ENCODE data around the gene TMTC1. TPM values are rescaled to one million over a fixed set of nuclear protein-coding genes. Genes with fewer than 3 reads are reported as not detected.

Gene TMTC1
- total and polyA plus RNA-seq, 2 experiments from 2014 or later = 6.8 to 14.0 TPM

DNA sequence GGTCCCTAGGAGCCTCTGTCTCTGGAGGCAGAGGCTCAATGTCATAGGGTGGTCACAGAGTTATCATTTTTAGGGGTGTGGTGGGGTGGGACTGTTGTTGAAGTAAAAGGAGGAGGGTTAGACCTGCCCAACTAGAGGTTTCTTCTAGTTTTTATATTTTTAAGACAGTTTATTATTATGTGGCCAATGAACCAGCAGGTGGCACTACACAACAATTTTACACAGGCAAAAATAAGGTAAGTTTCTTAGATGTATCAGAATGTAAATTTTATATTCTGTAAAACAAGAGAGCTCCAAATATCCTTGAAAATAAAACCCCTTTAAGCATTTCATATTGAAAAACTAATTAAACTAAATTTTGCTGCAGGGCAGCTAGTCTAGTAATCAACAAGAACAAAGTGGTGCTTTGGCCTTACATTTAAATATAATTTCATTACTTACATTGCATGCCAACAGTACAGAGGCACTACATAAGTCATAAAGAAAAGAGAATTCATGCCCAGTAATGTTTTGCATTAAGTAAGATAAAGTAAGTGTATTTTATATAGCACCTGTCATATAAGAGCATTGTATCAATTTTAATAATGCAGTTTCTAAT, 264.1 kb downstream of the TMTC1 start:
- no peak overlapping the region for H3K4me3 ChIP-seq
- no peaks in the 10 kb centered on the region for H3K9me3 ChIP-seq (ENCODE audit: low read depth)
- DNase-seq (ENCODE audit: low spot score) = peak; percentile 60

GRCh38 chr12:29518407-29518806, 265.3 kb downstream of the TMTC1 start:
- Histone ChIP-seq H2AFZ (no peak overlapping the region), H3K79me2 (no peaks in the 10 kb centered on the region), H3K4me1 (ENCODE audit: insufficient read depth) (no peaks in the 10 kb centered on the region), H3K9me2 (replicated peaks; ENCODE audit: insufficient read depth) (no peaks in the 10 kb centered on the region), H3K27ac (no peak overlapping the region), H3K4me3 (no peak overlapping the region), H4K20me1 (ENCODE audit: insufficient read depth, poor library complexity, severe bottlenecking) (no peaks in the 10 kb centered on the region), H3K4me2 (no peak overlapping the region), H3K36me3 (replicated peaks; ENCODE audit: insufficient read depth, low read depth) (no peaks in the 10 kb centered on the region), H3K27me3 (no peaks in the 10 kb centered on the region), H3K9me3 (ENCODE audit: low read depth) (no peaks in the 10 kb centered on the region)
- 91% methylated on average over 2 of the region's 2 CpGs for WGBS (ENCODE audit: low lambda C conversion rate, missing lambda C conversion rate)
- DNase-seq (ENCODE audit: low spot score) = no peak
- TF ChIP-seq EZH2phosphoT487 (IDR thresholded peaks at IDR 0.05; ENCODE audit: low read depth, severe bottlenecking, unreplicated experiment) (no peak), EZH2 (IDR thresholded peaks at IDR 0.05; ENCODE audit: borderline replicate concordance) (no peak), CTCF (IDR thresholded peaks at IDR 0.05; ENCODE audit: poor library complexity) (no peak)

More for the DNA sequence above, 264.1 kb downstream of the TMTC1 start:
- H3K27me3 ChIP-seq = no peaks in the 10 kb centered on the region
- H3K4me2 ChIP-seq = no peak overlapping the region
- TF ChIP-seq CTCF (IDR thresholded peaks at IDR 0.05; ENCODE audit: poor library complexity) (peak; percentile 77), EZH2phosphoT487 (IDR thresholded peaks at IDR 0.05; ENCODE audit: low read depth, severe bottlenecking, unreplicated experiment) (no peak), EZH2 (IDR thresholded peaks at IDR 0.05; ENCODE audit: borderline replicate concordance) (no peak)
- H2AFZ ChIP-seq = no peak overlapping the region
- H3K4me1 ChIP-seq (ENCODE audit: insufficient read depth) = no peaks in the 10 kb centered on the region
- H4K20me1 ChIP-seq (ENCODE audit: insufficient read depth, poor library complexity, severe bottlenecking) = no peaks in the 10 kb centered on the region
- H3K79me2 ChIP-seq = no peaks in the 10 kb centered on the region
- no peaks in the 10 kb centered on the region for H3K36me3 ChIP-seq (replicated peaks; ENCODE audit: insufficient read depth, low read depth)
- no peaks in the 10 kb centered on the region for H3K9me2 ChIP-seq (replicated peaks; ENCODE audit: insufficient read depth)
- H3K27ac ChIP-seq = no peak overlapping the region

- 85% methylated on average over 7 of the region's 7 CpGs for WGBS (ENCODE audit: low lambda C conversion rate, missing lambda C conversion rate)
- Histone ChIP-seq H3K27ac (no peak overlapping the region), H3K4me1 (ENCODE audit: insufficient read depth) (no peaks in the 10 kb centered on the region), H3K27me3 (no peaks in the 10 kb centered on the region), H3K4me2 (no peak overlapping the region), H3K79me2 (no peaks in the 10 kb centered on the region), H3K9me2 (replicated peaks; ENCODE audit: insufficient read depth) (no peaks in the 10 kb centered on the region), H3K9me3 (ENCODE audit: low read depth) (no peaks in the 10 kb centered on the region), H2AFZ (no peak overlapping the region), H3K36me3 (replicated peaks; ENCODE audit: insufficient read depth, low read depth) (no peaks in the 10 kb centered on the region), H4K20me1 (ENCODE audit: insufficient read depth, poor library complexity, severe bottlenecking) (no peaks in the 10 kb centered on the region), H3K4me3 (no peak overlapping the region)
- no peak for TF ChIP-seq EZH2 (IDR thresholded peaks at IDR 0.05; ENCODE audit: borderline replicate concordance)
- peak; percentile 27 for TF ChIP-seq CTCF (IDR thresholded peaks at IDR 0.05; ENCODE audit: poor library complexity)
- peak; percentile 12 for DNase-seq (ENCODE audit: low spot score)
Observed at GRCh38 chr12:29517264-29517663, 266.5 kb downstream of the TMTC1 start.

Measured in hepatocyte (in vitro differentiated cells).